Nephron progenitor cell (in vitro differentiated cells): ENCODE data around the gene HIRA.
"Not testable (repeated sequence)": the region's sequence is repeated elsewhere in the genome, so short reads cannot be mapped to it uniquely, and the experiment has no call there.

Experiments
- DNase-seq: peaks from one replicate; pipeline ENCODE4 v3.0.0; 2021
- H3K27ac Mint-ChIP-seq: 2 replicates; pipeline ENCODE4 v1.8.0; 2021; ENCODE audit warnings: mild to moderate bottlenecking, moderate library complexity, mixed read lengths
- H3K27me3 Mint-ChIP-seq: 2 replicates; pipeline ENCODE4 v1.8.0; 2021; ENCODE audit warnings: mild to moderate bottlenecking, low read depth, mixed read lengths; ENCODE audit not compliant: poor library complexity
- H3K36me3 Mint-ChIP-seq: 2 replicates; pipeline ENCODE4 v1.8.0; 2021; ENCODE audit warnings: low read depth, mixed read lengths
- H3K4me1 Mint-ChIP-seq: 2 replicates; pipeline ENCODE4 v1.8.0; 2021; ENCODE audit warnings: mixed read lengths
- H3K4me3 Mint-ChIP-seq: 2 replicates; pipeline ENCODE4 v1.8.0; 2021; ENCODE audit warnings: mild to moderate bottlenecking, moderate library complexity, mixed read lengths
- H3K9me3 Mint-ChIP-seq: 2 replicates; pipeline ENCODE4 v1.8.0; 2021; ENCODE audit warnings: mild to moderate bottlenecking, moderate library complexity, mixed read lengths
- CTCF ChIP-seq: fragments of 200-600 bp; sonication (generic); IDR thresholded peaks from 2 replicates; pipeline ENCODE4 v1.5.0; 2021; ENCODE audit warnings: antibody characterized with exemption

The HIRA gene

GRCh38 chr22:19448076-19448607, 16.6 kb upstream of the HIRA start:
- Mint-ChIP-seq H3K4me1 (peaks cover 28% of the 10 kb centered on the region), H3K9me3 (no peaks in the 10 kb centered on the region), H3K27ac (peak overlapping the region; percentile 99), H3K36me3 (peaks cover 48% of the 10 kb centered on the region), H3K4me3 (peak overlapping the region; percentile 97), H3K27me3 (no peaks in the 10 kb centered on the region)
- DNase-seq, result peak; percentile 61
- no peak for TF ChIP-seq CTCF

DNA sequence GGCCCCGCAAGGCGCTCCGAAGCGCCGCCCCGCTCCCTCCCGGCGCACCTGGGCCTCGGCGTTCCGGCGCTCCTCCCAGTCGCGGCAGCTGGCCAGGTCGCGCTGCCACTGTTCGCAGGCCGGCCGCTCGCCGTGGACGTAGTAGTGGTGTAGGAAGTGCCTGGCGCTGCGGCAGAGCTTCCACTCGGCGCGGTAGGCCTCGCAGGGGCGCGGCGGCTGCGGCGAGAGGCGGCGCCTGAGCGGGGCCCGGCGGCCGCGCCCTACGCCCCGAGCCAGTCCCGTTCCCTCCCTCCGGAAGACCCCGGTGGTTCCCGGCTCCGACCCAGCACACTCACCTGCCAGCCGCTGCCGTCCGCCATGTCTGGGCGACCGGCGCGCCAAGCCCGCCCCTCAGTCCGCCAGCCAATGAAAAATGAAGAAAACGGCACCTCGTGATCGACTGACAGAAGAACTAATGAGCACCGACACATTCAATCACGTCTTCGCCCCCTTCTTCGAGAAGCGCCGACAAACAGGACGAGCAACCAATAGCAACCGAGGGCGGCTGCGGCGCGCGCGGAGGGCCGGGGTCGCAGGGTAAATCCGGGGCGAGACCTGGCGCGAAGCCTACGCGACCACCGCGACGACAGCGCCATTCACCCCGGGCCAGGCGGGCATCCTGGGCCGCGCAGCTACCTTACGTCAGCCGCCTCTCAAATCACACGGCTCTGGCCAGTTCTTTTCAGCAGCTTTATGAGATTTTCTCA, 16.0 kb upstream of the HIRA start, which contains the start of gene C22orf39:
Gene C22orf39, minus strand, starts transcription at position 382 of the 746 bp plus-strand sequence. Its CDS starts 23 bp downstream, at position 359.
- Mint-ChIP-seq H3K9me3 (no peaks in the 10 kb centered on the region), H3K27me3 (no peaks in the 10 kb centered on the region), H3K36me3 (peaks cover 46% of the 10 kb centered on the region), H3K27ac (peak within 1 kb of the TSS; percentile 99), H3K4me3 (peak within 1 kb of the TSS; percentile 97), H3K4me1 (peaks cover 28% of the 10 kb centered on the region)
- DNase-seq, result peak; percentile 86
- no peak for TF ChIP-seq CTCF

- no peak for DNase-seq
- Mint-ChIP-seq H3K36me3 (peaks cover 44% of the 10 kb centered on the region), H3K9me3 (no peaks in the 10 kb centered on the region), H3K4me3 (peak overlapping the region; percentile 97), H3K4me1 (peaks cover 28% of the 10 kb centered on the region), H3K27me3 (no peaks in the 10 kb centered on the region), H3K27ac (no peak overlapping the region)
- TF ChIP-seq CTCF, result no peak
Measured at GRCh38 chr22:19446603-19447329, 15.2 kb upstream of the HIRA start.

DNA sequence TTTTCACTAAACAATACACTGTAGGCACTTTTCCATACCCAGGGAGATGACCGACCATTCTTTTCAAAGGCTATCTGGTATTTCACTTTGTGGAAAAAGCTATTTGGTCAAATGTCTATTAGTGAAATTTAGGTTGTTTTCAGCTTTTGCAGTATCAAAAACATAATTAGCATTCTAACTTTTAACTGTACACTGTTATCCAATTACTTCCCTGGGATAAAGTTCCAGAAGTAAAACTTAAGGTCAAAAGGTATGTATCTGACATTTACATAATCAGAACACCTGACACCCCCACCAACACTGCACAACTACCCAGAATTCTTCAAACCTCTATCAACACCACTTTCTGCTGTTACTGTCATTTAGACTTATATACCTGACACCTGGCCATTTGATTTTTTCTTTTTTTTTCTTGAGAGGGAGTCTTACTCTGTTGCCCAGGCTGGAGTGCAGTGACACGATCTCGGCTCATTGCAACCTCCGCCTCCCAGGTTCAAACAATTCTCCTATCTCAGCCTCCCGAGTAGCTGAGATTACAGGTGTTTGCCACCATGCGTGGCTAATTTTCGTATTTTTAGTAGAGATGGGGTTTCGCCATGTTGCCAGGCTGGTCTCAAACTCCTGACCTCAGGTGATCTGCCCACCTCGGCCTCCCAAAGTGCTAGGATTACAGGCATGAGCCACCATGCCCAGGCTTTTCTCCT, 13.9 kb upstream of the HIRA start:
- not testable (repeated sequence) for DNase-seq, H3K9me3 Mint-ChIP-seq, H3K27me3 Mint-ChIP-seq, H3K27ac Mint-ChIP-seq
- Mint-ChIP-seq H3K4me3 (peak overlapping the region; percentile 60), H3K36me3 (peaks cover 43% of the 10 kb centered on the region), H3K4me1 (peaks cover 28% of the 10 kb centered on the region)

GRCh38 chr22:19443544-19444211, 12.1 kb upstream of the HIRA start:
- H3K9me3 Mint-ChIP-seq, result no peaks in the 10 kb centered on the region
- TF ChIP-seq CTCF, result no peak
- no peak overlapping the region for H3K4me3 Mint-ChIP-seq
- peaks cover 26% of the 10 kb centered on the region for H3K4me1 Mint-ChIP-seq
- no peaks in the 10 kb centered on the region for H3K27me3 Mint-ChIP-seq
- H3K36me3 Mint-ChIP-seq, result peaks cover 46% of the 10 kb centered on the region
- H3K27ac Mint-ChIP-seq, result no peak overlapping the region
- DNase-seq, result no peak
